Activated T-cell treated with anti-CD3 and anti-CD28 coated beads for 4 hours (primary cell): ENCODE data around the gene TMEM231.
A peak's percentile ranks its signal among the peaks of the same experiment; 100 is the strongest.
"Not testable (repeated sequence)": the region's sequence is repeated elsewhere in the genome, so short reads cannot be mapped to it uniquely, and the experiment has no call there.

Experiments
- DNase-seq: peaks from one replicate; pipeline ENCODE4 v3.0.0-alpha.2; 2020

The TMEM231 gene, protein sequence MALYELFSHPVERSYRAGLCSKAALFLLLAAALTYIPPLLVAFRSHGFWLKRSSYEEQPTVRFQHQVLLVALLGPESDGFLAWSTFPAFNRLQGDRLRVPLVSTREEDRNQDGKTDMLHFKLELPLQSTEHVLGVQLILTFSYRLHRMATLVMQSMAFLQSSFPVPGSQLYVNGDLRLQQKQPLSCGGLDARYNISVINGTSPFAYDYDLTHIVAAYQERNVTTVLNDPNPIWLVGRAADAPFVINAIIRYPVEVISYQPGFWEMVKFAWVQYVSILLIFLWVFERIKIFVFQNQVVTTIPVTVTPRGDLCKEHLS

DNA sequence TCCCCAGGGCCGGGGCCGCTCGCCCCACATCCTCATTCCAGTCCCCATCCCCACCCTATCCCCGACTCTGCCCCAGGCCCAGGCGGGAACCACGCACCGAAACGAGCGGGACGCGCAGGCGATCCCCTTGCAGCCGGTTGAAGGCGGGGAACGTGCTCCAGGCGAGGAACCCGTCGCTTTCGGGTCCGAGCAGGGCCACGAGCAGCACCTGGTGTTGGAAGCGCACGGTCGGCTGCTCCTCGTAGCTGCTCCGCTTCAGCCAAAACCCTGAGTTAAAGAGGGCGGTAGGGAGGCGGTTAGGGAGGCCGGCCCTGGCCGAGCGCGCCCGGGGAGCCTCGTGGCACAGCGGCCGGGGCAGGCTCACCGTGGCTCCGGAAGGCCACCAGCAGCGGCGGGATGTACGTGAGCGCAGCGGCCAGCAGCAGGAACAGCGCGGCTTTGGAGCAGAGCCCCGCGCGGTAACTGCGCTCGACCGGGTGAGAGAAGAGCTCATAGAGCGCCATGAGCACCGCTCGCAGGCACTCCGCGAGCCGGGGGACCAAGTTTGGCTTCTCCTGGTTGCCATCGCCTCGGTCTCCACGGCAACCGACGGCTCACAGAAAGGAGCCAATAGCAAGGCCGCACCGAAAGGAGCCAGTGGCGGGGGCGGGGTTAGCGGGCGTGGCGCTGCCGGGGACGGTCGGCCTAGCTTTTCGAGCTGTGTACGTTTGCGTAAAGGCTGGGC lies at the start of gene TMEM231:
Gene TMEM231 (minus strand): TSS at position 546 of the 724 bp plus-strand sequence. CDS start 43 bp downstream, at position 503.
- DNase-seq = peak; percentile 96

DNA sequence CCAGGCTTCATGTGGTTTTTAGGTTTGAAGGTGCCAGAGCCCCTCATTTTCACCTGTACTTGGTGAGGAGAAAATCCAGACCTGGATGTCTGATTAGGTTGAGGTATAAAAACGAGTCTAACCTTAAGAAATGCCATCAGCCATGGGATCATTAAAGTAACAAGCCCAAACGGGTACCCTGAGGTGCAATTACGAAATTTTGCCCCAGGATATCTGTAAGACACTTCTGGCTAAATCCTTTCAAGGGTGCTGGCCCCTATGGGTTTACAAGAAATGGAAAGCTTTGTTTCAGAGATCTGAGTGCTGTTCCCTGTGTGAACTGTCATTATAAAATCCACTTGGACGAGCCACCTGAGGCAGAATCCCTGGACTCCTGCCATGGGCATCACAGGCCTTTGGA lies 47.2 kb upstream of the TMEM231 start:
- no peak for DNase-seq

DNA sequence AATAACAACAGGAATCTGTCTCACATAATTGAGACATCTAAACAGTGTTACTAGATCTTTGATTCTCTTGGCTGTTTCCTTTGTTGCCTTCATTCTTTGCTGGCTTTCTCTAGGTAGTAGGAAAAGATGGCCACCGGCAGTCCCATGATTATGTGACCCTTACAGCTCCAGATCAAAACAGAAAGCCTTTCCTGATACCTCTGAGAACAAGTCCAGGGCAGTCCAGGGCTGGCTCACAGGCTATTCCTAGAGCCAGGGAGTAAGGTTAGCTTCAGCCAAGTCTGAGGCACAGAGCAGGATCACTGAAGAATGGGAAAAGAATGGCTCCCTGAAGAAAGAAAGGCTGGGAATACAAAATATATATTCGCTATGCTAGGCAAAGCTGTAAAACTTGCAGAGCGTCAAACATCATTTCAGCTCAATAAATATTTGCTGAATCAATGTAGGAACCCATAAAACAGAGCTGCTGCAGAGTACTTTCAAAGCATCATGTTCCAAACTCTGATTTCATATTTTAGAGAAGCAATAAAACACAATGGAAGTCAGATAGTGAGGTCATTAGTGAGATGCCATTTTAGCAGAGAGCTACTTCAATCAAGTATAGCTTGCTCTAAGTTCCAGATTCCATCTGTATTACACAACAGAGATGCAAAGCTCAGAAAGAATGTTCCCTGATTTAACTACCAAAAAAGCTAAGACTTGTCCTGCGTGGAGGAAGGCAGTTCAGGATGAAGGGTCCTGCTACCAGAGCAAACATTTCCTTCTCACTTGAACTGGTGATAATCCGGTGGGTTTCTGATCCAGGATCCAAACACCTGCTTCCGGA lies 43.6 kb upstream of the TMEM231 start:
- DNase-seq = no peak

DNA sequence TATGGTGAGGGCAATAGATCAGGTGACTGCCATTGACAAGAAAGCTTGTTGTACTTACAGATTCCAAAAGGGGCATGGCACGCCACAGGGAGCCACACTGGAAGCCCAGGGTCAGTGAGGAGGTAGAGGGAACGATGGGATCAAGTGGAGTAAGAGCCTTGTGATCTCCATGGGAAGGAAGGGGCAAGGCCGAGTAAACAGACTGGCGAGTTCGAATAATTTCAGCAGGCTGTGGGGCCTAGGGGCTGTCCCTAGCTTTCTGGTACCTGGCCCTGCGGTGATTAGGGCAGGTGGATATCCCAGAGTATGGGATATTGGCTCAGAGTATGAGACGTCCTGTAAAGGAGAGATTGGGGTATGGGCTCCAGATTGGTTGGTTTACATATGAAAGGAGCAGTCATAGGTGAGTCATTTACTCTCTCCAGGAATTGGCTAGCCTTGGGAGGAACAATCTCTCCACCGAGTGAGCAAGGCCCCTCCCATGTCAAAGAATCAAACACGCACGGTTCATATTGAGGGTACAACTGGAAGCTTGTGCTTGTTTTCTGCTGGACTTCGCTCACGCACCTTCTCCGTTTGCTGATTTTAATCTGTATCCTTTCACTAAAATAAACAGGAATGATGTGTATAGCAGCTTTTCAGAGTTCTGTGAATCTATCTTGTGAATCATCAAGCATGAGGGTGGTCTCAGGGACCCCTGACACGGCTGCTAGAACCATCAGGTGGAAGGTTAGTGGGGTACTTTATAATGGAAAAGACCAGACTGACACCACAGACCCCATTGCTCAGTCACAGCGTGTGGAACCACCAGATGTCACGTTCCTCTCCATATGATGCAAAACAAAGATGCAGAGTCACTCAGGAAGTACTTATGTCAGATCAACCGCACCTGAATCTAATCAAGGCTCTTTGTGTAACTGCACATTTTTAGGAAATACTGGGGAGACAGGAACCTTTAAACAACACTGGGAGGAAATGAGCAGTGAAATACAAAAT lies 38.1 kb upstream of the TMEM231 start:
- no peak for DNase-seq

DNA sequence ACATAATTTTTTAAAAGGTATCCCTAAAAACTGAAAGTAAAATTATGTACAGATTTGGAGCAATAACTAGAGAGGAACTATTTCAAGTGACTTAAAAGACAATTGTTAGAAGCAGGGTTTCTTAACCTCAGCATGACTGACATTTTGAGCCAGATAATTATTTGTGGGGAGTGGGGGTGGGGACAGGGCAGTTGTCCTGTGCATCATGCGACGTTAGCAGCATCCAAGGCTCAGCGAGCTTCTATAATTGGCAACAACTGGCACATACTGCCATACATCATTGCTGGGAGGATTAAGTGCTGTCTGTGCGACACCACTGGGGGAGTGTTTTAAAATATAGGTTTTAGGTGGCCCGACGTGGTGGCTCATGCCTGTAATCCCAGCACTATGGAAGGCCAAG lies 37.3 kb upstream of the TMEM231 start:
- no peak for DNase-seq

DNA sequence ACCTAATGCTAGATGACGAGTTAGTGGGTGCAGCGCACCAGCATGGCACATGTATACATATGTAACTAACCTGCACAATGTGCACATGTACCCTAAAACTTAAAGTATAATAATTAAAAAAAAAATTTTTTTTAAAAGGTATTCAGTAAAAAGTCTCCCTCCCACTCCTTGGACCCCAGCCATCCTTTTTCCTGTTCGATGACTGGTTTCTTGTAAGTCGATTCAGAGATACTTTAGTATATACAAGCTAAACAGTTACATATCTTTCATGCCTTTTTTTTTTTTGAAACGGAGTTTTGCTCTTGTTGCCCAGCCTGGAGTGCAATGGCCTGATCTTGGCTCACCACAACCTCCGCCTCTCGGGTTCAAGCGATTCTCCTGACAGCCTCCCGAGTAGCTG lies 35.9 kb upstream of the TMEM231 start:
- DNase-seq = not testable (repeated sequence)

DNA sequence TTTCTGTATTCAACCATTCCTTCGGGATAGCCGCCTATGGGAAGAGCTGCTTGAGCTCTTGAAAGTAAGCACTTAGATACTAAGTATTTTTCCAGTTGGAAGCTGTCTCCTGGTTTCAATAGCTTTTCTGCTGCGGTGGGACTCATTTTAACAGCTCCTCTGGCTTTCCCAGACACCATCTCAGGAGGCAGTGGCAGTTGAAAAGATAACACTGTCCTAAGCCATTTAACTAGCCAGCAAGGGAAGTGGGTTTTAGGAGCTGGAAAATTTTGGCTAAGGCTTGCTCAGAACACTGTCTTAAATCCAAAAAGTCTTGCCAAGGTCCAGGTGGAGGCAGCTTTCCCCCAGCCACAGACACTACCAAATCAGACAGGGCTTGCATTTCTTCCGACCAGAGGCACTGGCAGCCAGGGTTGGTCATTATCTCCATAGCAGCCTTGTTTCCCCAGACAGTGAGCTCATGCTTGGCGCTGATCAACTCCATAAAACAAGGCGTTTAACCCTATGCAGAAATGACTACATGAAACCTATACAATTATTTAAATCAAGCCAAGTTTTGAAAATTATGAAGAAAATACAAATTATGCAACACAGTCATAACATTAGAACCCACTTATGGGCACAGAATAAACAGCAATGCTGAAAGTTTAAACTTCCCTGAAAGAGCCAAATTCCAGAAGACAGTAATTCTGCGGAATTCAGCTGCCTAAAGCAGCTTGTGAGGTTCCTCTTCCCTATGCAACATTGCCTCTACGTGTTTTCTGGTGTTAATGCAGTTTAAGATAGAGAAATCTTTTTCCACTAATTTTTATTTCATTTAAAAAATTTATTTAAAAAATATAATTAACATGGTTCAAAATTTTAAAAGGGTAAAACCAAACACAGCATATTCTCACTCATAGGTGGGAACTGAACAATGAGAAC lies 35.1 kb upstream of the TMEM231 start:
- DNase-seq = no peak

DNA sequence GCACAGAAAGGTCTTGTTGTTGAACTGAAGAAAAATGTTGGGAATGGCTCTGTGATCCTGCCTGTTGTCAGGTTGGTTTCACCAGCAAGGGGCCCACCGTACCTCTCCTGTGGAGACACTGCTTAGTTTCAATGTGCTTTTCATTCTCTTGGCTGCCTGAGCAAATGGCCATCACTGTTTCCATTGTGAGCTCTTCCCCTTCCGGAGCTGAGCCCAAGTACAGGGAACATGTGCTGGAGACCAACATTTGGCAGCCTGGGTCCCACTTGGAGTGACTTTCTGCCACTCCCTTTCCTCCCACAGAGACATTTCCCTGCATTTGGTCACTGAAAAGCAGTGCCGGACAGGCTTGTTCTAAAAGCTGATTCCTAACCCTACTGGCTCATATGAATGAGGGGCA lies 33.3 kb upstream of the TMEM231 start:
- no peak for DNase-seq

DNA sequence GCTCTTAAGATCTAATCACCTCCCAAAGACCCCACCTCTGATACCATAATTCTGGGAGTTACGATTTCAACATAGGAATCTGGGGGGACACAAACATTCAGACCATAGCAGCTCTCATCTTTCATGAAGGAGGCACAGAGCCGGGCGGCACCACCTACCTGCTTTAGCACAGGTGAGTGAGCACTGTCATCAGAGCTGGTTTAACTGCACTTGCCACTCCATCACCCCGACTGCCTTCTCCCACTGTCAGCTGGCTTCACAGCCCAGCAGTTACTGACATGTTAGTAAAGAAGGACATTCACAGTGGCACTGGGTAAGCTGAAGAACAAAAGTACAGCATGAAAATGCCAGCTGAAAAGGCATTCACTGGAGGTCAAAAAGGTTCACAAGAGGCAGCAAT lies 32.7 kb upstream of the TMEM231 start:
- no peak for DNase-seq

DNA sequence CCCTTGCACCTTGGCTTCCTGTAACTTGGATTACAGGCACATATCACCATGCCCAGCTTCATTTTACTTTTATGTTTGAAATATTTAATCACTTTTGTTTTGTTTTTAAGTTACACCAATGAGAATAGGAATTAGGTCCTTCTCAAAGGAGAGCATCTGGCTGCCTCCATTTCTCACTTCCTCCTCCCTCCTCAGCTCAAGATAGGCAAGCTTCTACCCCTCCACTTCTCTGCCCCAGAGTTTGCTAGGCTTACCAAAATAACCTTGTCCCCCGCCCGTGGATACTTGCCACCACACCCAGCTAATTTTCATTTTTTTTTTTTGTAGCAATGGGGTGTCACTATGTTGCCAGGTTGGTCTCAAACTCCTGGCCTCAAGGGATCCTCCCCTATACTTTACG lies 28.1 kb upstream of the TMEM231 start:
- DNase-seq = no peak

DNA sequence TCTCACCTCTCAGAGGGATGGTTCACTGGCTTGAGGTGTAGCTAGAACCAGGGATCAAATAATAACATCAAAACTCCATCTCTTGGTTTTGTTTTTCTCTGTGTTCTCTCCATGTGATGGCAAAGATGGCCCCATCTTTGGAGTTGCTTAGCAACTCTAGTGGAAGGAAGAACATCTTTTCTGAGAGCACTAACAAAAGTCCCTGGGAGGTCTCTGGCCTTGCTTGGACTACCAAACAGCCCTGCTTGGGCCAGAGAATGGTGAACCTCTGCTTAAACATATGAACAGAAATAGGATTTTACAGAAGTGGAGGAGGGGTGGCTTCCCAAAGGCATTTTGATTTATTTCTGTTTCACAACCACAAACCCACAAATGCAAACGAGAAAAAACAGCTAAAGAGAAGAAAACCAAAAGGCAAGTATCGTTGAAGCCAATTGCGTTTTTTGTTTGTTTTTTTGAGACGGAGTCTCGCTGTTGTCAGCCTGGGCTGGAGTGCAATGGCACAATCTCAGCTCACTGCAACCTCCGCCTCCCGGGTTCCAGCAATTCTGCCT lies 23.3 kb upstream of the TMEM231 start:
- no peak for DNase-seq

DNA sequence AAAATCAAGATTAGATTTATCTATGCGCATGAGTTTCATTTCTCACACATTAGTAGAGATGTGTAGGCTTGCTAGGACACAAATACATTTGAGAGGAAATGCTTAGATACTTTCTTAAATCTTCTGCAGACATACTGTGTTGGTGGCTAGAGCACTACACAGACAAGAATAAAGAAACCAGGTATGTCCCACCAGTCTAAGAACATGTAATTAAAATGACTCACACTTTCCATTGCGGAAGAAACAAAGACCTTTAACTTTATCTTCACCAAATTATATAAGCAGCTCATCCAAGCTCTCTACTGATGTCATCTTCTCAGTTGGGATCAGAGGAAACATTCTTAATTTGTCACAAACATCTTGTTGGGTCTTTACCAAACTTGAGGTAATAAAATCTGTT lies 22.7 kb upstream of the TMEM231 start:
- no peak for DNase-seq

DNA sequence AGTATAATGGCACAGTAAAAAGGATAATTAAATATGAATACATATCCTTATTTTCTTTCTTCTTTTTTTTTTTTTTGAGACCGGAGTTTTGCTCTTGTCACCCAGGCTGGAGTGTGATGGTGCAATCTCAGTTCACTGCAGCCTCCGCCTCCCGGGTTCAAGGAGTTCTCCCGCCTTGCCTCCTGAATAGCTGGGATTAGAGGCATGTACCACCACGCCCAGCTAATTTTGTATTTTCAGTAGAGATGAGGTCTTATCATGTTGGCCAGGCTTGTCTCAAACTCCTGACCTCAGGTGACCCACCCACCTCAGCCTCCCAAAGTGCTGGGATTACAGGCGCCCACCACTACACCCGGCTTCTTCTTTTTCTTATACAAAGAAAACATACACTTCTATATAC lies 22.2 kb upstream of the TMEM231 start:
- DNase-seq = no peak

DNA sequence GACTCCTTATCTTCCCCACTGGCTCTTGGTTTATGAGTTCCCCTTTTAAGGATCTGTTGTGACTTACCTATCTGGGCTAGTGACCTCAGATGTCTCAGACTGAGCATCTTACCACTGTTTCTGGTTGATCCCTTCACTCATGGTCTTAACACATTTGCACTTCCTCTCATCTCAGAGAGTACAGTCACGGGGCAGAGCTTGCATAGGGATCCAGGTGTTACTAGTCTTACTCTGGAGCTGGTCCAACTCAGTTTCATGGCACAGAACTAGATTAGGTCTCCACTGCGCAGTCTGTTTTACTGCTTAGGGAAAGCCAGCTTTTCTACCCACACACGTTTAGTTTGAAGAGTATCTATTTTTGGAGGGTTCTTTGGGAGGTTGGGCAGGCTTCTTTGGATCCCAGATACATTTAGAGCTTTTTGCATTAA lies 20.3 kb upstream of the TMEM231 start:
- DNase-seq = no peak

DNA sequence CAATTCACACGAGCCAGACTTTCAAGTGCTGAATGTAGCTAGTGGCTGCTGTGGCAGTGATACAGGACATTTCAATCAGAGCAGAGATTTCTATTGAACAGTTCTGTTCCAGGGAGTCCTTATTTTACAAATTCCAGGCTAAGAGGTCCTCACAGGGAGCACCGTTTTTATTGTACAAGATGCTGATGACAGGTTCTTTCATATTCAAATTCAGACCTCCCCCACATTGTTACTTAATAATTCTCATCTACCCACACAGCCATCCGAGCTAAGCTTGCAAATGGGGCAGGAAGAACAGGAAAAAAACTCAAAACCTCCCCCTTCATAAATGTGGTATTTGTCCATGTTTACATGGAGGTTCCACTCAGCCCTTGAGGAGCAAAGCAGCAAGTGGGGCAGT lies 19.9 kb upstream of the TMEM231 start:
- DNase-seq = no peak

DNA sequence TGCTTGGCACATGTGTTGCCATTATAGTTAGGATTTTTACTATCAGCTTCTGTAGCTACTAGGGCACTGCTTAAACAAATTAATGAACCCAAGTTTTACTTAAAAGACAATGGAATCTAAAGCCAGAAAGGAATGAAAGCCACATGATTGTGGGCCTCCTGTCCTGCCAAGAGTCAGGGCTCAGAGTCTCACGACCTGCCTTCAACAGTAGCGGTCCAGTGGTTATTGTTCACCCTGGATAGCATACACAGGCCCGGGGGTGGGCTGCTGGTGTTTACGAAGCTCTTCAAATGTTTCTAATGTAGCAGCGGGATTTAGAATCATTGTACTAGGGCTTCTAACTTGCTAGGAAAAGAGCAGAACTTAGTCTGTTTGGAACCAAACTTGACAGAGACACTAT lies 17.9 kb upstream of the TMEM231 start:
- DNase-seq = no peak

DNA sequence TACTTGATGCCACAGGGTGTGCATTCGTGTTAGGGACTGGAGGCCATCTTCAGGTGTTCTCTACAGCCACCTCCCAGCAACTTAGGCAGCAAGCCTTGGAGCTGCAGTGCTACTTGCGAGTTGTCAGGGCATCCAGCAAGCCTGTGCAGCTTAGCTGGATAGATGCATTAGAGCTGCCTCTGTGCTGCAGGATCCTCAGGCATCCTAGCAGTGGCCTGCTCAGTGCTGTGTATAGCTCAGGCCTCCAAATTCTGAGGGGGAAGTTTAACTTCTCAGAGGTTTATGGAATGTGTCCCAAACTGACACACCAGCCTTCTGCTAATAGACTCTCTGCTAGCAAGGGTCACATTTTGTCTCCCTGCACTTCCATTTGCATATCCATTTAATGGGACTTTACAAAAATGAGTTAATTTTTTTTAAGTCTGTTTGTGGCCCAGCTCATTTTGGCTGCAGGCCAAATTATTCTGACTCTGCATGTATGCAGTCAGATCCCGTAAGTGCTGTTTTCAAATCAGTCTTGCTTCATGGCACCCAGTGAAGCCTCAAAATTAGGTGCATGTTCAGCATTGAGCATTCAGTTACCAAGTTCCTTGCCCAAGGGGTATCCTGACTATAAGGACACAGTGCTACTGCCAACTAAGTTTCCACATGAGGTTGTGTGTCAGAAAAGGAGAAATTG lies 17.0 kb upstream of the TMEM231 start:
- DNase-seq = no peak

DNA sequence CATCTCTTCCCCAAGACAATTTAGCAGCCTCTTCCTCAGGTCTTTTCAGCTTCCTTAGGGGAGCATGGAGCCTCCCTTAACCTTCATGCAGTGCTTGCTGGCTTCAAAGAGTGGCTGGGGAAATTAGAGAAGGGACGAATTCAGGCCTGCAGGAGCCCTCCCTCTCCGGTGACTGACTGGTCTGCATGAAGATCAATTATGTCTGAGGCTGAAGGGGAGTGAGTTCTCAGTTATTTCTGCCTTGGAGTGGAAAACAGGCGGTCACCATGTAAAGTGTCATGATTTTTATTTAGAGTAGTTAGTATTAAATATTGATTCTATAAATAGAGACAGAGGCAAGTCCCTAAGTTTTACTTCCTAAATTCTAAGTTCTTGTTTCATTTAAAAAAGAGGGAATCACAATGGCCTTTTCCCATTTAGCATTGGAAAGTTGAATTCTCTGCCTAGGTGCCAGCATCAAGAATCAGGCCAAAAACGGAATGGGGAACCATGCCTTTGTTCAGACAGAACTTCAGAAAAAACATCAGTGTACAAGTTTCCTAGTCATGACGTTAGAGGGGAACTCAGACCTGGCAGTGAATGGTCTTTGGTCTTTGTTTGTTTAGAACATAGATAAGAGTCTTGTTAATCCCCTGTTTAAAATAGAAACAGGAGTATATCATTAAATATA lies 14.5 kb upstream of the TMEM231 start:
- no peak for DNase-seq

DNA sequence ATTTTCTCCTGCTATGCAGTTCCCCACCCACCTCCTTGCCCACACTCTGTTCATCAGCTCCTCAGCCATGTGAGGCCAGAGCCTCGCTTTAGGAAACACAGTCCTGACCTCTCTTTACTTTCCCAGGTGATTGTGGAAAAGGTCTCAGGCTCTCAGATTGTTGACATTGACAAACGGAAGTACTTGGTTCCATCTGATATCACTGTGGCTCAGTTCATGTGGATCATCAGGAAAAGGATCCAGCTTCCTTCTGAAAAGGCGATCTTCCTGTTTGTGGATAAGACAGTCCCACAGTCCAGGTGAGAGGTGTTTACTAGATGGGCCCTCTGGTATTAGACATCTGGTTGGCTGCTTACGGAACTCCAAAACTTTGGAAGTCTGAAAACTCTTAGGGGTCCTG lies 11.9 kb upstream of the TMEM231 start:
- no peak for DNase-seq

DNA sequence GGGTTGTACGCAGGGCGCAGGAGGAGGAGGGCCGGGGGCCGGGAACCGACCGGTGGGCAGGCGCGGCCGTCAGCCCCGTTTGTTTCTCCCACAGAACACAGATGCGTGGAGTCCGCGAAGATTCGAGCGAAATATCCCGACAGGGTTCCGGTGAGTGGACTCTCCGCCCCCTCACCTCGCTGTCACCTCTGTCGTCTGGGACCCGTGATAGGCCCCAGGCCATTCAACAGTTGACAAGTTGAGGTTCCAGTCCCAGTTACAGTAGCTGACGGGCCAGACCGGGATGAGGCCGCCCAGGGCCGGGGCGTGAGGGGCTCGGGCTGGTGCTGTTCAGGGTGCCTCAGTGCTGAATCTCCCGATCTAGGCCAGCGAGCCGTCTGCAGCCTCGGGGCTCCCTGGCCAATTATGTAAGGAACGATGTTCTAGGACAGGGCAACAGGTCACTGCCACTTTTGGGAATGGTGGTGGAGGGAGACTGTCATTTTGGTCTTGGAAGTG lies 10.8 kb upstream of the TMEM231 start:
- DNase-seq = no peak
